ENCODE measurements around the gene MRPL23. TPM values are rescaled to one million over a fixed set of nuclear protein-coding genes. Genes with fewer than 3 reads are reported as not detected.

MRPL23 gene
- 50.4 and 54.9 TPM in 2 replicates for total RNA-seq (2014; rRNA removed; shearing (Covaris generic))

GRCh38 chr11:1946812-1947484 is at the start of gene MRPL23:
TSS of gene MRPL23 (plus strand) at chr11:1947332. CDS start at chr11:1947363, 31 bp downstream.
- no peaks in the 10 kb centered on the region for H3K9me3 ChIP-seq (replicated peaks)
- no peaks in the 10 kb centered on the region for H3K27me3 ChIP-seq
- no peak within 1 kb of the TSS for H3K4me3 ChIP-seq
- DNase-seq: no peak
- peaks cover 11% of the 10 kb centered on the region; the same call in 1 of the 2 replicates for H3K4me1 ChIP-seq
- H3K36me3 ChIP-seq: no peaks in the 10 kb centered on the region
- H3K27ac ChIP-seq: no peak within 1 kb of the TSS

- H3K27ac ChIP-seq: no peak overlapping the region
- H3K4me1 ChIP-seq: no peaks in the 10 kb centered on the region
- DNase-seq: no peak
These were observed 48.0 kb upstream of the MRPL23 start for GRCh38 chr11:1899090-1899489.

GRCh38 chr11:1899686-1900085 is 47.4 kb upstream of the MRPL23 start:
- Histone ChIP-seq H3K27ac (no peak overlapping the region), H3K4me3 (no peak overlapping the region), H3K36me3 (no peaks in the 10 kb centered on the region), H3K4me1 (no peaks in the 10 kb centered on the region), H3K27me3 (peaks cover 13% of the 10 kb centered on the region; the same call in 1 of the 2 replicates), H3K9me3 (replicated peaks) (0 out of 2 replicates have a peak, but pooled peaks cover 4% of the 10 kb centered on the region)
- DNase-seq: no peak

More at GRCh38 chr11:1899090-1899489, 48.0 kb upstream of the MRPL23 start:
- H3K4me3 ChIP-seq: no peak overlapping the region
- no peaks in the 10 kb centered on the region for H3K36me3 ChIP-seq
- H3K9me3 ChIP-seq (replicated peaks): 0 out of 2 replicates have a peak, but pooled peaks cover 4% of the 10 kb centered on the region
- peaks cover 13% of the 10 kb centered on the region; the same call in 1 of the 2 replicates for H3K27me3 ChIP-seq

DNA sequence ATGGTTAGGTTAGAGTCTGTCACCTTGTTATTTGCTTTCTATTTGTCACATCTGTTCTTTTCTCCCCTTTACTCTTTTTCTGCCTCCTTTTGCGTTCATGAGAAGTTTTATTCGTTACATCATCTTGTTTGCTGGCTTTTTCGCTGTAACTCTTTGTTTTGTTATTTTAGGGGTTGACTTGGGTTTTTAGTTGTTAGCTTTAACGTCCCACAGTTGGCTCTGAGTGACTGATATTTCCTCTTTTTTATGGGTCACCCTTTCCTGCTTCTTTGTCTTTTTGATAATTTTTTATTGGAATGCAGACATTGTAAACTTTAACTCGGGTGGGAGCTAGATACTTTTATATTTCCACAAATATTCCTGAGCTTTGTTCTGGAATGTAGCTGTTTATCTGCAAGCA is 41.0 kb upstream of the MRPL23 start:
- no peaks in the 10 kb centered on the region for H3K9me3 ChIP-seq (replicated peaks)
- H3K36me3 ChIP-seq: no peaks in the 10 kb centered on the region
- no peaks in the 10 kb centered on the region for H3K27me3 ChIP-seq
- no peak overlapping the region for H3K4me3 ChIP-seq
- DNase-seq: no peak
- no peaks in the 10 kb centered on the region for H3K4me1 ChIP-seq
- no peak overlapping the region for H3K27ac ChIP-seq

DNA sequence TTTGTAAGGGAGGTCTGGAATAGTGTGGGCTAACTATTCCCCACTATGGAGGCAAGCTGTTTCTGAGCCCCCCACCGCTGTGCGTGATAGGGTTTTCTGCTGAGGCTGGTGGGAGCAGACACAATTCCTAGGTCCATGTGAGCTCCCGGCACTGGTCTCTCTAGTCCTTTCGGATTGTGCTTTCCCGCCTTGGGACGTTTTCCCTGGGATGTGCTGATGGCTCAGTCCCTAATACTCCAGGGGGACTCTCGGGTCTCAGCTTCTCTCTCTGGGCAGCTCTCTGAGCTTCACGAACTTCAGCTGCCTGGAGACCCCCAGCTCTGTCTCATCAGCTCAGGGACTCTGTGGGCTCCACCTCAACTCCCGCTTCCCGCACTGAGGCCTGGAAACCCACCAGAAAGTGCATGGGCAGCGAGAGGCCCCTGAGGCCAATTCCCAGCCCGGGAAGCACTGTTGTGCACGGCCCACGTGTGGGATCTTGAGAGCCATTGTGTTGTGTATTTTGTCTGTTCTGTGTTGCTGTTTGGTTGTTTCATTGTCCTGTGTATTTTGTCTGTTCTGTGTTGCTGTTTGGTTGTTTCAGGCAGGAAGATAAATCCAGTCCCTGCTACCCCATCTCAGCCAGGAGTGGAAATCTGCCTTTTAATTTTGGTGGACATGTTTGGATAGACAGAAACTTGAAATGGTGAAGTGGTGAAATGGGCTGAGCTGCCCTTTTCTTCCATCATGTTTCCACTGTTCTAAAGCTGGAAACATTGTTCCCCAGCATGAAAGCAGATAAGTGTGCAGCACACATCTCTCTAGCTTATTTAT is 40.3 kb upstream of the MRPL23 start:
- no peak overlapping the region for H3K27ac ChIP-seq
- H3K36me3 ChIP-seq: no peaks in the 10 kb centered on the region
- no peak overlapping the region for H3K4me3 ChIP-seq
- no peaks in the 10 kb centered on the region for H3K4me1 ChIP-seq
- no peaks in the 10 kb centered on the region for H3K9me3 ChIP-seq (replicated peaks)
- H3K27me3 ChIP-seq: no peaks in the 10 kb centered on the region
- DNase-seq: no peak

DNA sequence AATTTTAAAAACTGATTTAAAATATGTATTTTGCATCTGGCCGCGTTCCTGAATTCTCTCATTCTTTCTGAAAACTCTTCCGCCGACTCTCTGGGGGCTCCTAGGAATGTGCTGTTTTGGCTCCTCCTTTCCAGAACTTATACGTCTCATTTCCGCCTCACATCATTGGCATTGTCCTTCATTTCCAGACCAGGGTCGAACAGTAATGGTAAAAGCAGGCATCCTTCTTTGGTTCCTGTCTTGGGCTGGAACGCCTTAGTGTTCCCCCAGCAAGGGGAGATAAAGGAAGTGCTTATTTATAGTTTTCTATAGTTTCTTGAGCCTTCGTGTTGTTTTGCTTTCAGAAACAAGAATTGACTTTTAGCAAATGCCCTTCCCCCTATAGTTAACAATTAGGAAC is 38.5 kb upstream of the MRPL23 start:
- no peak for DNase-seq
- H3K4me1 ChIP-seq: no peaks in the 10 kb centered on the region
- no peaks in the 10 kb centered on the region for H3K27me3 ChIP-seq
- H3K36me3 ChIP-seq: no peaks in the 10 kb centered on the region
- no peaks in the 10 kb centered on the region for H3K9me3 ChIP-seq (replicated peaks)
- H3K27ac ChIP-seq: no peak overlapping the region
- H3K4me3 ChIP-seq: no peak overlapping the region

DNA sequence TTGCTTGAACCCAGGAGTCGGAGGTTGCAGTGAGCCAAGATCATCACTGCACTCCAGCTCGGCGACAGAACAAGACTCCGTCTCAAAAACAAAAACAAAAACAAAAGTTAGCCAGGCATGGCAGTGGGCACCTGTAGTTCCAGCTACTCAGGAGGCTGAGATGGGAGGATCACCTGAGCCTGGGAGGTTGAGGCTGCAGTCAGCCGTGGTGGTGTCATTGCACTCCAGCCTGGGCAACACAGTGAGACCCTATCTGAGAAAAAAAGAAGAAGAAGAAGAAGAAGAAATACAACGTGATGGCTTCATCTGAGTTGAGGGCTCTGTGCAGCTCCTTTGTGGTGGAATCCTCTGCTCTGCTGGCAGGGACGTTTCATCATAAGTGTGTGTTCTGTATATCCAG is 37.6 kb upstream of the MRPL23 start:
- no peak overlapping the region for H3K4me3 ChIP-seq
- no peak for DNase-seq
- no peaks in the 10 kb centered on the region for H3K4me1 ChIP-seq
- H3K36me3 ChIP-seq: no peaks in the 10 kb centered on the region
- H3K27ac ChIP-seq: no peak overlapping the region
- H3K27me3 ChIP-seq: no peaks in the 10 kb centered on the region; the same call in 1 of the 2 replicates
- H3K9me3 ChIP-seq (replicated peaks): no peaks in the 10 kb centered on the region

DNA sequence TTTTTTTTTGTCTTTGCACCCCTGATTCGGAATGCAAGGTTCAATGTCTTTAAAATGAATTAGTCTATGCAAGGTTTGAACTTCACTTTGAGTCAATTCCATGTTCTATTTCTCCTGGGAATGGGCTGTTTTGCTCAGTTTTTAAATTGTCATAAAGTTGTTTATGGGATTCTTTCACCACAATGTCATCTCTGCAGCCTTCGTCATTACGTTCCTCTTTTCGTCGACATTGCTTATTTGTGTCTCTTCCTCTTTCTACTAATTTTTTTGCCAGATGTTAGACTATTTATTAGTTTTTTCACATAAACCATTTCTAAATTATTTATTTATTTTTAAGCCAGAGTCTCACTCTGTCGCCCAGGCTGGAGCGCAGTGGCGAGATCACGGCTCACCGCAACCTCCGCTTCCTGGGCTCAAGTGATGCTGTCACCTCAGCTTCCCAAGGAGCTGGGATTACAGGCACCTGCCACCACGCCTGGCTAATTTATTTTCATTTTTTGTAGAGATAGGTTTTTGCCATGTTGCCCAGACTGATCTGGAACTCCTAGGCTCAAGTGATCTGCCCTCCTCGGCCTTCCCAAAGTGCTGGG is 34.7 kb upstream of the MRPL23 start:
- Histone ChIP-seq H3K4me1 (peaks cover 8% of the 10 kb centered on the region), H3K36me3 (no peaks in the 10 kb centered on the region), H3K4me3 (no peak overlapping the region), H3K9me3 (replicated peaks) (no peaks in the 10 kb centered on the region), H3K27me3 (no peaks in the 10 kb centered on the region; the same call in 1 of the 2 replicates), H3K27ac (no peak overlapping the region)
- no peak for DNase-seq

DNA sequence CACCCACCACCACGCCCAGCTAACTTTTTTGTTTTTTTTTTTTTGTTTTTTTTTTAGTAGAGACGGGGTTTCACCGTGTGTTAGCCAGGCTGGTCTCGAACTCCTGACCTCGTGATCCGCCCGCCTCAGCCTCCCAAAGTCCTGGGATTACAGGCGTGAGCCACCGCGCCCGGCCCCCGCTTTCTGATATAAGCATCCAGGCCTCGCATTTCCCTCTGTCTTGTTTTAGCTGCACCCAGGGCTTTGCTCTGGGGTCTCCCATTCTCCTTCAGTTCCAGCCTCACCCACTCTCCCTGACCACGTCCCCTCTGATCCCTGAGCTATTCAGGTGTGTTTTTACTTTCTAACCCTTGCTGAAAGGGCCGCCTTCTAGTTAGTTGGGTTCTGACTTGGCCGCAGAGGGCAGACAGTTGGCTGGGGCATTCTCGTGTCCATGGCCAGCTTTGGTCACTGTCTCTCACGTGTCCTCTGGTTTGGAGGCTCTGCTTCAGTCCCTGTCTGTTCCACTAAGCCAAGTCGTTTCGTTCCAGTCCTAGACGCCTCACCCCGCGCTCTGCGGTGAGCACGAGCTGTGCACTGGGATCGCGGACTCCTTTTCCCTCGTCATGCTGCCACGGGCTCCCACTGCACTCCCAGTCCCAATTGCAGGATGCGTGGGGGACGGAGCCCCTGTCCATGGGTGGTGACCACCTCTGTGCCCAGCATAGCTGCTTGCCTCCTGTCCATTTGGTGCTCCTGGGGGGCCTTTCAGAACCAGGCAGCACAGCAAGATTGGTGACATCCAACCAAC is 33.7 kb upstream of the MRPL23 start:
- H3K9me3 ChIP-seq (replicated peaks): no peaks in the 10 kb centered on the region
- H3K4me1 ChIP-seq: peaks cover 12% of the 10 kb centered on the region
- H3K4me3 ChIP-seq: no peak overlapping the region
- H3K27me3 ChIP-seq: no peaks in the 10 kb centered on the region; the same call in 1 of the 2 replicates
- H3K27ac ChIP-seq: no peak overlapping the region
- DNase-seq: no peak
- no peaks in the 10 kb centered on the region for H3K36me3 ChIP-seq

- no peak for DNase-seq
- Histone ChIP-seq H3K27me3 (no peaks in the 10 kb centered on the region; the same call in 1 of the 2 replicates), H3K27ac (no peak overlapping the region), H3K9me3 (replicated peaks) (no peaks in the 10 kb centered on the region), H3K4me3 (no peak overlapping the region), H3K36me3 (no peaks in the 10 kb centered on the region), H3K4me1 (peaks cover 21% of the 10 kb centered on the region)
These were observed 31.4 kb upstream of the MRPL23 start for GRCh38 chr11:1915795-1916131.

- H3K4me1 ChIP-seq: peaks cover 27% of the 10 kb centered on the region
- no peaks in the 10 kb centered on the region; the same call in 1 of the 2 replicates for H3K27me3 ChIP-seq
- no peak for DNase-seq
- H3K27ac ChIP-seq: peak overlapping the region; percentile 52; the same call in 1 of the 2 replicates
- H3K36me3 ChIP-seq: no peaks in the 10 kb centered on the region
- no peak overlapping the region for H3K4me3 ChIP-seq
- no peaks in the 10 kb centered on the region for H3K9me3 ChIP-seq (replicated peaks)
These were observed 30.8 kb upstream of the MRPL23 start for GRCh38 chr11:1916132-1916985.

DNA sequence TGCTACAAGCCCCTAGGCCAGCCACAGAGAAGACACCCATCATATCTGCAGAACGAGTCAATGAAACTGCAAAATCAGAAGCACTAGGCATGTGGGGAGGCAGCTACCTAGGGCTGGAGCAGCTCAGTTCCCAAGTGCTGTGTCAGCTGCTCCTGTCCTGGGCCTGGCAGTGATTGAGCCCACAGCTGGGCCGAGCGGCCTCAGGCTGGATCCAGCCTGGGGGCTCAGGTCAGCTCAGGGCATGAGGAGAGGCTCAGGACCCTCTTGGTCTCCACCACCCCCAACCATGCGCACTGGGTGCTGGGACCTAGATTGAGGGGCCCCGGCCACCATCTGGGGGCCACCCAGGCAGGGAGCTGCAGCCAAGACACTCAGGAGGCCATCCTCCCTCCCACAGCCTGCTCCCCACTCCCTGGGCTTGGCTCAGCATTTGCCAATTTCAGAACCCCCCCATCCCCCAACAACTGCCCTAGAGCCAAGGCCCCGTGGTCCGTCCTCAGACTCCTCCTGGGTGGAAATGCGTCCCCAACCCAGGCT is 30.1 kb upstream of the MRPL23 start:
- DNase-seq: peak; percentile 58 to 74
- Histone ChIP-seq H3K4me1 (peaks cover 33% of the 10 kb centered on the region), H3K36me3 (no peaks in the 10 kb centered on the region), H3K27ac (peak overlapping the region; percentile 52), H3K4me3 (no peak overlapping the region), H3K9me3 (replicated peaks) (no peaks in the 10 kb centered on the region), H3K27me3 (no peaks in the 10 kb centered on the region; the same call in 1 of the 2 replicates)
